GM12864 (cell line): Measurements from ENCODE around the gene CKAP5.

Experiments
- DNase-seq: peaks from one replicate; pipeline ENCODE4 v3.0.0-alpha.2; 2011; ENCODE audit warnings: low read depth
- H3K4me3 ChIP-seq: 2 replicates; pipeline ENCODE4 v1.5.1; 2011; ENCODE audit warnings: mild to moderate bottlenecking, low read depth, low read length, control low read depth
- TF ChIP-seq, protein P1 (sequence below): IDR thresholded peaks from 2 replicates; pipeline ENCODE4 v1.5.1; 2011; ENCODE audit warnings: low read depth, mild to moderate bottlenecking, moderate library complexity, low read length, control low read depth, inconsistent platforms; ENCODE audit errors: missing control alignments

The CKAP5 gene

DNA sequence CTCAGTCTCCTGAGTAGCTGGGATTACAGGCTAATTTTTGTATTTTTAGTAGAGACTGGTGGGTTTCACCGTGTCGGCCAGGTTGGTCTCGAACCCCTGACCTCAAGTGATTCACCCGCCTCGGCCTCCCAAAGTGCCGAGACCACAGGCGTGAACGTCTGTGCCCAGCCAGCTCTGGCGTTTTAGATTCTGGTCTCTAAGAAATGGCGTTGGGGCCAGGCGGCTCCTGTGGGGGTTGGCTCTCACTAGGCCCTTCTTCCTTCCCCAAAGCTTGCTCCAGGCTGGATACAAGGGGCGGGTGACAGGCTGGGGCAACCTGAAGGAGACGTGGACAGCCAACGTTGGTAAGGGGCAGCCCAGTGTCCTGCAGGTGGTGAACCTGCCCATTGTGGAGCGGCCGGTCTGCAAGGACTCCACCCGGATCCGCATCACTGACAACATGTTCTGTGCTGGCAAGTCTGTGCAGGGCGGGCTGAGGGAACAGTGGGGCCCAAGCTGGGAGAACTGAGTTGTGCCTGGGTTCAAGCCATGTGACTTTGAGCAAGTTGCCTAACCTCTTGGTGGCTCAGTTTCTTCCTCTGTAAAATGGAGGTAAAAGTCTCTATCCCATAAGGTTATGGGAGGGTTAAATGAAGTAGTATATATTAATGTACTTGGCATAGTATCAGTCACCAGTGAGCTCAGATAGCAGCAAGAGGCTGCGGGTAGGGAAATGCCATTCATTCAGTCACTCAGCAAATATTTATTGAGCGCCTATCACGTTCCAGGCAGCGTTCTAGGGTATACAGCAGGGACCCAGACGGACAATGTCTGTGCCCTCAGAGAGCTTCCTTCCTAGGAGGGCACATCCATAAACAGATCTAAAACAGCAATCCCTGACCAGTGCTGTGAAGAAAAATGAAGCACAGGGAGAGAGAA lies 116.7 kb downstream of the CKAP5 start:
- no peak overlapping the region for H3K4me3 ChIP-seq
- TF ChIP-seq, protein P1, sequence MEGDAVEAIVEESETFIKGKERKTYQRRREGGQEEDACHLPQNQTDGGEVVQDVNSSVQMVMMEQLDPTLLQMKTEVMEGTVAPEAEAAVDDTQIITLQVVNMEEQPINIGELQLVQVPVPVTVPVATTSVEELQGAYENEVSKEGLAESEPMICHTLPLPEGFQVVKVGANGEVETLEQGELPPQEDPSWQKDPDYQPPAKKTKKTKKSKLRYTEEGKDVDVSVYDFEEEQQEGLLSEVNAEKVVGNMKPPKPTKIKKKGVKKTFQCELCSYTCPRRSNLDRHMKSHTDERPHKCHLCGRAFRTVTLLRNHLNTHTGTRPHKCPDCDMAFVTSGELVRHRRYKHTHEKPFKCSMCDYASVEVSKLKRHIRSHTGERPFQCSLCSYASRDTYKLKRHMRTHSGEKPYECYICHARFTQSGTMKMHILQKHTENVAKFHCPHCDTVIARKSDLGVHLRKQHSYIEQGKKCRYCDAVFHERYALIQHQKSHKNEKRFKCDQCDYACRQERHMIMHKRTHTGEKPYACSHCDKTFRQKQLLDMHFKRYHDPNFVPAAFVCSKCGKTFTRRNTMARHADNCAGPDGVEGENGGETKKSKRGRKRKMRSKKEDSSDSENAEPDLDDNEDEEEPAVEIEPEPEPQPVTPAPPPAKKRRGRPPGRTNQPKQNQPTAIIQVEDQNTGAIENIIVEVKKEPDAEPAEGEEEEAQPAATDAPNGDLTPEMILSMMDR = no peak
- DNase-seq = no peak

DNA sequence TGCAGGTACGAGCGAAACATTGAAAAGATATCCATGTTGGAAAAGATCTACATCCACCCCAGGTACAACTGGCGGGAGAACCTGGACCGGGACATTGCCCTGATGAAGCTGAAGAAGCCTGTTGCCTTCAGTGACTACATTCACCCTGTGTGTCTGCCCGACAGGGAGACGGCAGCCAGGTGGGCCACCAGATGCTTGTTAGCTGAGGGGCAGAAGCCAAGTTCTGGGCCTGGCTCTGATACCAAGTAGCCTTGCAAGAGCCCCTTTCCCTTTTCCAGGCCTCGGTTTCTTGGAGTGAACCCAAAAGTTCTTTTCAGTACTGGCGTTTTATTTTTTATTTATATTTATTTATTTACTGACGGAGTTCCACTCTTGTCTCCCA lies 117.4 kb downstream of the CKAP5 start:
- TF ChIP-seq, protein P1 = no peak
- no peak overlapping the region for H3K4me3 ChIP-seq
- no peak for DNase-seq

DNA sequence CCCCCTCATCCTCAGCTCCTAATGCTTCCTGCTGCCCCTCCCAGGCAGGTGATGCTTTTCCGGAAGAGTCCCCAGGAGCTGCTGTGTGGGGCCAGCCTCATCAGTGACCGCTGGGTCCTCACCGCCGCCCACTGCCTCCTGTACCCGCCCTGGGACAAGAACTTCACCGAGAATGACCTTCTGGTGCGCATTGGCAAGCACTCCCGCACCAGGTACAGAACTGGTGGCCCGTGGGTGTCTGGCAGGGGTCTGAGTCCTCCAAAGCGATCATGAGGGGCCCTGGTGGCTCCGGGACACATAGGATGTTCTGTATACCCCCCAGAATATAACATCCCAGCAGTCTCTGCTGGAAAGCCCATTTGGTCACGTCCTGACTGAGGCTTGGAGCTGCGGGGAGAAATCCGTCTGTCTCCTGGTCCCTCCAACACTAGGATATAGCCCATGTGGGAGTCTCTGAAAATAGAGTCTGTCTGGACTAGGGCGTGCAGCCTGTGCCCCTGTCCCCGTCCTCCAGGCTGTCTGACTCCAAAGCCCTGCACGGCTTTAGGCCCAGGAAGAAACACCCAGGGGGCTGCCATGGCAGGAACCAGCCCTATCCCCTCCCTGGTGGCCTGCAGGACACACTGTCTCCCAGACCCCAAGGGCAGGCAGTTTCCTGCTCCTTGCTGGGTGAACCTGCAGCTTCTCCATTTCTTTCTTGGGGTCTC lies 118.0 kb downstream of the CKAP5 start:
- DNase-seq = no peak
- no peak overlapping the region for H3K4me3 ChIP-seq
- TF ChIP-seq, protein P1 = no peak

DNA sequence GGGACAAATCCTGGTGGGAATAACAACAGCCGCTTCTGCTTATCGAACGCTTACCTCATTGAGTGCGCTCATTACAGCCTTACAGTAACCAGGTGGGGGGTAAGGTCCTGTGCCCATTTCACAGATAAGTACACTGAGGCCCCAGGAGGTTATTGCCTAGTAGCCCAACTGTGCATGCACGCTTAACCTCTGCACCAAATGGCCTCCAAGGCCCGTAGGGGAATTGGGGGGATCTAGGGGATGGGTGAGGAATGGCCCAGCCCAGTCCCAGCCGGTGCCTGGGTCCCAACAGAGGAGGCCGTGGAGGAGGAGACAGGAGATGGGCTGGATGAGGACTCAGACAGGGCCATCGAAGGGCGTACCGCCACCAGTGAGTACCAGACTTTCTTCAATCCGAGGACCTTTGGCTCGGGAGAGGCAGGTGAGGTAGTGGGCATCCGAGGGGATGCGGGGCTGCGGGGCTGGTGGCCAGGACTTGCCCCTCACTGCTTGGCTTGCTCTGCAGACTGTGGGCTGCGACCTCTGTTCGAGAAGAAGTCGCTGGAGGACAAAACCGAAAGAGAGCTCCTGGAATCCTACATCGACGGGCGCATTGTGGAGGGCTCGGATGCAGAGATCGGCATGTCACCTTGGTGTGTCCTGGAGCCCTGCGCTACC lies 119.7 kb downstream of the CKAP5 start:
- TF ChIP-seq, protein P1 = no peak
- DNase-seq = no peak
- no peak overlapping the region for H3K4me3 ChIP-seq

DNA sequence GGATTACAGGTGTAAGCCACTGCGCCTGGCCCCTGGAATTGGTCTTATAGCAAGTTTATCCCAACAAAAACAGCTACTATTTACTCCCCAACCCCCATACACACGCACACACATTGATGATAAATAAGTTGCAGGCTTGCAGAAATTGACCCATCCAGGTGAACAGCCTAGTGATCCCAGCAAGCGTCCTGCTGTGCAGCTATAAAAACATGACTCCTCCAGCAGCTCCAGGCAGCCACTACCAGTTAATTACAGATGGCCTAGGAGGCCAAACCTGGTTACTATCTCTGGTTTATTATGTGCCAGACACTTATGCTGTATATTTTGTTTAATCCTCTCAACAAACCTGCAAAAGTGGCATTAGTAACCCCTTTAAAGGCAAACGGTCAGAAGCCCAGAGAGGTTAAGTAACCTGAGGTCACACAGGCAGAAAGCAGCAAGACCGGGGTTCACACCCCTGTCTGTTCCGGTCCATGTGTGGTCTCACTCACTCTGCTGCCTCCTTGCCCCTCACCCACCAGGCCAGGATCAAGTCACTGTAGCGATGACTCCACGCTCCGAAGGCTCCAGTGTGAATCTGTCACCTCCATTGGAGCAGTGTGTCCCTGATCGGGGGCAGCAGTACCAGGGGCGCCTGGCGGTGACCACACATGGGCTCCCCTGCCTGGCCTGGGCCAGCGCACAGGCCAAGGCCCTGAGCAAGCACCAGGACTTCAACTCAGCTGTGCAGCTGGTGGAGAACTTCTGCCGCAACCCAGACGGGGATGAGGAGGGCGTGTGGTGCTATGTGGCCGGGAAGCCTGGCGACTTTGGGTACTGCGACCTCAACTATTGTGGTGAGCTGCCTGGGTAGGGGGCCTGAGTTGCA lies 120.5 kb downstream of the CKAP5 start:
- TF ChIP-seq, protein P1 = no peak
- H3K4me3 ChIP-seq = no peak overlapping the region
- DNase-seq = no peak

DNA sequence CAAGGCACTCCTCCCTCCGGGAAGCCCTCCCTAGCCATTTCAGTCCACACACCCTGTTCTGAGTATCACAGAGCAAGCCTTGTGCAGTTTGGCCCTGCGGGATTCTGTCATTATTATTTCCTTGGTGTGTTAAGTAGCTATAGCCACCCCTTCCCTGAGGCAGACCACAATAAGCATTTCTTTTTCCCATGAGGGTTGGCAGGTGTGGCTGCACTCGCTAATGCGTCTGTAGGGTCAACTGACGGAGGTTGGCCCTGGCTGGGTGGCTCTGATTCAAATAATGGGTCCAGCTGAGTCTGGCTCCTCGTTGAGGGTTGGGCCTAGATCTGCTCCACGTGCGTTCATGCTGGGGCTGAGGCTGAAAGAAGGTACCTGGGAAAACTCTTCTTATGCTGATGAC lies 122.0 kb downstream of the CKAP5 start:
- DNase-seq = no peak
- TF ChIP-seq, protein P1 = no peak

More for the DNA sequence above, 122.0 kb downstream of the CKAP5 start:
- no peak overlapping the region for H3K4me3 ChIP-seq
